Endothelial cell of umbilical vein (primary cell): ENCODE data around the gene HNMT. TPM values are rescaled to one million over a fixed set of nuclear protein-coding genes. Genes with fewer than 3 reads are reported as not detected.

Experiments used
- BruUV-seq: library from RNA; stranded (reverse); fragments of 400-500 nt; replicated peaks from 2 replicates; lab custom pipeline; 2021; lab: Mats Ljungman, UMichigan
- CTCF ChIA-PET: fragments of 300-600, 350-600 bp; sonication (Branson Sonifier 250); formaldehyde crosslinking; loops from one replicate; lab custom pipeline; 2021; ENCODE audit warnings: antibody characterized with exemption, inconsistent platforms; lab: Charles Lee
- POLR2A ChIA-PET: fragments of 300-600, 350-600 bp; sonication (Branson Sonifier 250); formaldehyde crosslinking; loops from one replicate; lab custom pipeline; 2021; ENCODE audit warnings: antibody characterized with exemption, inconsistent platforms; lab: Charles Lee
- DNase-seq: peaks from one replicate; pipeline ENCODE4 v3.0.0-alpha.2; 2011; ENCODE audit warnings: low read depth, low spot score
- FAIRE-seq: peaks from 2 replicates; lab custom pipeline; 2011; peaks lifted over from hg19 to GRCh38; lab: Jason Lieb, UNC
- H2AFZ ChIP-seq: 2 replicates; pipeline ENCODE4 v1.6.0; 2012; ENCODE audit warnings: low read depth, low read length, control low read depth, inconsistent platforms
- H3K27ac ChIP-seq: 2 replicates; pipeline ENCODE4 v1.5.1; 2011; ENCODE audit warnings: low read depth, mild to moderate bottlenecking, control low read depth, low read length, moderate library complexity; ENCODE audit not compliant: insufficient read depth
- H3K27me3 ChIP-seq, 2 experiments: 2 replicates each; pipeline versions ENCODE4 v1.6.0 to v1.6.1; 2011; ENCODE audit warnings: low read length in 2 of 2, mixed read lengths in 1 of 2; ENCODE audit not compliant: control insufficient read depth in 2 of 2, insufficient read depth in 2 of 2
- H3K36me3 ChIP-seq, 2 experiments: 2 replicates in 1 of 2; 3 replicates in 1 of 2; pipeline ENCODE4 v1.5.1; 2011; ENCODE audit warnings: low read length in 2 of 2, mild to moderate bottlenecking in 1 of 2, moderate library complexity in 1 of 2; ENCODE audit not compliant: control insufficient read depth in 2 of 2, insufficient read depth in 2 of 2; ENCODE audit errors: extremely low read depth in 1 of 2
- H3K4me1 ChIP-seq: 3 replicates; pipeline ENCODE4 v1.5.1; 2011; ENCODE audit warnings: mild to moderate bottlenecking, low read length; ENCODE audit not compliant: control insufficient read depth, insufficient read depth; ENCODE audit errors: extremely low read depth
- H3K4me2 ChIP-seq: 2 replicates; pipeline ENCODE4 v1.6.1; 2011; ENCODE audit warnings: low read length, control low read depth, mixed read lengths; ENCODE audit not compliant: insufficient read depth
- H3K4me3 ChIP-seq, 3 experiments: fragments of 200-600 bp in 1 of 3; sonication (generic), shearing (Covaris generic) in 1 of 3; replicated peaks in 1 of 3; 2 replicates each; pipeline ENCODE4 v1.5.1; 2011 to 2016; ENCODE audit warnings: control low read depth in 3 of 3, low read length in 3 of 3, mild to moderate bottlenecking in 2 of 3, inconsistent platforms in 1 of 3, low read depth in 1 of 3, moderate library complexity in 1 of 3; ENCODE audit not compliant: insufficient read depth in 1 of 3
- H3K79me2 ChIP-seq: 2 replicates; pipeline ENCODE4 v1.6.0; 2012; ENCODE audit warnings: low read length, inconsistent platforms; ENCODE audit not compliant: control insufficient read depth, insufficient read depth
- H3K9ac ChIP-seq: replicated peaks from 2 replicates; pipeline ENCODE3; 2011; ENCODE audit warnings: low read length, control low read depth; ENCODE audit not compliant: insufficient read depth; ENCODE audit errors: extremely low read depth
- H3K9me1 ChIP-seq: replicated peaks from 3 replicates; pipeline ENCODE4 v1.6.0; 2011; ENCODE audit warnings: mild to moderate bottlenecking, low read length; ENCODE audit not compliant: control insufficient read depth, insufficient read depth; ENCODE audit errors: extremely low read depth
- H3K9me3 ChIP-seq: replicated peaks from 2 replicates; pipeline ENCODE4 v1.5.1; 2012; ENCODE audit warnings: low read length, inconsistent platforms; ENCODE audit not compliant: control insufficient read depth, insufficient read depth
- H4K20me1 ChIP-seq: replicated peaks from 2 replicates; pipeline ENCODE3; 2011; ENCODE audit warnings: mild to moderate bottlenecking, low read length; ENCODE audit not compliant: control insufficient read depth, insufficient read depth; ENCODE audit errors: extremely low read depth
- EZH2 ChIP-seq: IDR thresholded peaks from 2 replicates; pipeline ENCODE4 v1.6.1; 2012; ENCODE audit warnings: borderline replicate concordance, low read depth, mild to moderate bottlenecking, moderate library complexity, low read length, inconsistent platforms; ENCODE audit not compliant: severe bottlenecking
- FOS ChIP-seq: IDR thresholded peaks from 2 replicates; pipeline ENCODE4 v1.6.1; 2011; ENCODE audit warnings: mild to moderate bottlenecking, low read length, moderate library complexity, borderline replicate concordance; ENCODE audit not compliant: insufficient read depth
- GATA2 ChIP-seq: IDR thresholded peaks from 2 replicates; pipeline ENCODE4 v1.7.0; 2011; ENCODE audit warnings: low read depth, mild to moderate bottlenecking, moderate library complexity, mixed read lengths, low read length; ENCODE audit not compliant: insufficient read length, insufficient read depth
- JUN ChIP-seq: IDR thresholded peaks from 2 replicates; pipeline ENCODE4 v1.6.1; 2011; ENCODE audit warnings: borderline replicate concordance, low read depth; ENCODE audit not compliant: insufficient read length, insufficient read depth
- MYC ChIP-seq: IDR thresholded peaks from one replicate; pipeline ENCODE4 v1.6.1; 2011; ENCODE audit warnings: mild to moderate bottlenecking, low read depth, low read length
- POLR2A ChIP-seq: IDR thresholded peaks from 2 replicates; pipeline ENCODE4 v1.6.1; 2012; ENCODE audit warnings: low read depth, mild to moderate bottlenecking, control low read depth, low read length
- POLR2AphosphoS5 ChIP-seq: IDR thresholded peaks from 2 replicates; pipeline ENCODE4 v1.6.1; 2012; ENCODE audit warnings: low read depth, mild to moderate bottlenecking, control low read depth, low read length, moderate library complexity; ENCODE audit not compliant: insufficient read depth
- dilution Hi-C: fragments of 300-500 bp; cut with MboI; formaldehyde crosslinking; loops from one replicate; pipeline ENCODE4 v1.15.0; 2019; ENCODE audit warnings: low sequenced_read_pairs; ENCODE audit not compliant: extremely low pct_ligation_motif_present
- intact Hi-C: fragments of 100-400 bp; cut with micrococcal nuclease; formaldehyde crosslinking; loops from one replicate; pipeline ENCODE4 v1.10.0; 2022
- polyA plus RNA-seq, 4 experiments: library from polyadenylated mRNA; depleted of rRNA in 3 of 4; stranded (reverse) in 3 of 4; unstranded in 1 of 4; fragments of >200 nt; gene quantifications; 2 replicates each; pipeline versions ENCODE4 v1.2.1 to v1.2.3, GENCODE V29; 2011 to 2012; ENCODE audit warnings: missing spikeins in 1 of 4
- total RNA-seq: library from RNA; stranded (reverse); gene quantifications from 2 replicates; pipeline ENCODE4 v1.2.3, GENCODE V29; 2021
- TF ChIP-seq, protein P1 (sequence below): IDR thresholded peaks from 2 replicates; pipeline ENCODE4 v1.6.1; 2011; ENCODE audit not compliant: insufficient read depth, insufficient read length
- TF ChIP-seq, protein P2 (sequence below), 2 donors: IDR thresholded peaks; 1 replicate in 1 of 2; 2 replicates in 1 of 2; pipeline ENCODE4 v1.5.1; 2011; ENCODE audit warnings: low read length in 2 of 2, mild to moderate bottlenecking in 2 of 2, moderate library complexity in 2 of 2, control low read depth in 1 of 2, inconsistent platforms in 1 of 2, low read depth in 1 of 2; ENCODE audit not compliant: insufficient read depth in 1 of 2; ENCODE audit errors: extremely low read depth in 1 of 2

The HNMT gene
- total and polyA plus RNA-seq, 2 donors (not counting 3 experiments of a cell fraction or from before 2014, with no cell fraction given), result 8.6 to 16.9 TPM

GRCh38 chr2:138026111-138027020, 62.1 kb downstream of the HNMT start:
- BruUV-seq, result no TSS peak
- no peaks in the 10 kb centered on the region for H4K20me1 ChIP-seq
- no peak for FAIRE-seq
- no peak for DNase-seq
- no peaks in the 10 kb centered on the region for H3K4me1 ChIP-seq
- no peak overlapping the region for H3K27ac ChIP-seq
- no peak overlapping the region for H3K9ac ChIP-seq
- H3K9me3 ChIP-seq, result no peaks in the 10 kb centered on the region
- dilution Hi-C loops (no loop called here), intact Hi-C loops (no loop called here)
- TF ChIP-seq, protein P1, sequence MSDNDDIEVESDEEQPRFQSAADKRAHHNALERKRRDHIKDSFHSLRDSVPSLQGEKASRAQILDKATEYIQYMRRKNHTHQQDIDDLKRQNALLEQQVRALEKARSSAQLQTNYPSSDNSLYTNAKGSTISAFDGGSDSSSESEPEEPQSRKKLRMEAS, result no peak
- TF ChIP-seq POLR2AphosphoS5, result no peak
- TF ChIP-seq, protein P2, sequence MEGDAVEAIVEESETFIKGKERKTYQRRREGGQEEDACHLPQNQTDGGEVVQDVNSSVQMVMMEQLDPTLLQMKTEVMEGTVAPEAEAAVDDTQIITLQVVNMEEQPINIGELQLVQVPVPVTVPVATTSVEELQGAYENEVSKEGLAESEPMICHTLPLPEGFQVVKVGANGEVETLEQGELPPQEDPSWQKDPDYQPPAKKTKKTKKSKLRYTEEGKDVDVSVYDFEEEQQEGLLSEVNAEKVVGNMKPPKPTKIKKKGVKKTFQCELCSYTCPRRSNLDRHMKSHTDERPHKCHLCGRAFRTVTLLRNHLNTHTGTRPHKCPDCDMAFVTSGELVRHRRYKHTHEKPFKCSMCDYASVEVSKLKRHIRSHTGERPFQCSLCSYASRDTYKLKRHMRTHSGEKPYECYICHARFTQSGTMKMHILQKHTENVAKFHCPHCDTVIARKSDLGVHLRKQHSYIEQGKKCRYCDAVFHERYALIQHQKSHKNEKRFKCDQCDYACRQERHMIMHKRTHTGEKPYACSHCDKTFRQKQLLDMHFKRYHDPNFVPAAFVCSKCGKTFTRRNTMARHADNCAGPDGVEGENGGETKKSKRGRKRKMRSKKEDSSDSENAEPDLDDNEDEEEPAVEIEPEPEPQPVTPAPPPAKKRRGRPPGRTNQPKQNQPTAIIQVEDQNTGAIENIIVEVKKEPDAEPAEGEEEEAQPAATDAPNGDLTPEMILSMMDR (IDR thresholded peaks at IDR 0.05; ENCODE audit: extremely low read depth in 1 of 2, insufficient read depth in 1 of 2, low read depth in 1 of 2, low read length in 2 of 2), result no peak
- no peak for TF ChIP-seq GATA2
- no peak for TF ChIP-seq EZH2
- TF ChIP-seq MYC, result no peak
- no peak for TF ChIP-seq POLR2A
- TF ChIP-seq JUN, result no peak
- TF ChIP-seq FOS, result no peak
- POLR2A ChIA-PET, result no interaction called here
- no peaks in the 10 kb centered on the region for H3K9me1 ChIP-seq
- no peak overlapping the region for H3K4me2 ChIP-seq
- H3K36me3 ChIP-seq, result no peaks in the 10 kb centered on the region
- H3K4me3 ChIP-seq, result no peak overlapping the region
- no peaks in the 10 kb centered on the region for H3K79me2 ChIP-seq
- CTCF ChIA-PET, result interaction anchor here (0.7 kb wide), 1 partner anchor 10 kb away, joined by 4 read pairs; no protein-coding TSS in a partner anchor
- no peak overlapping the region for H2AFZ ChIP-seq
- H3K27me3 ChIP-seq, result no peaks in the 10 kb centered on the region
